ENCODE results near the gene MYPN. TPM values are rescaled to one million over a fixed set of nuclear protein-coding genes. Genes with fewer than 3 reads are reported as not detected.
A peak's percentile ranks its signal among the peaks of the same experiment; 100 is the strongest.
"Not testable (repeated sequence)": the region's sequence is repeated elsewhere in the genome, so short reads cannot be mapped to it uniquely, and the experiment has no call there.

The MYPN gene
- total RNA-seq, 1 donor from 2014 or later, result 1.4 TPM

- peak; percentile 70 for DNase-seq (ENCODE audit: low spot score)
Measured at GRCh38 chr10:68231106-68231816, 122.0 kb downstream of the MYPN start.

GRCh38 chr10:68231817-68232251 lies 122.5 kb downstream of the MYPN start, which contains the start of gene ATOH7:
Gene ATOH7 (minus strand): TSS chr10:68232113. CDS start chr10:68231677, 436 bp downstream.
- DNase-seq (ENCODE audit: low spot score), result no peak

- no peak for DNase-seq (ENCODE audit: low spot score)
Measured at GRCh38 chr10:68233046-68233445, 123.8 kb downstream of the MYPN start.

- DNase-seq (ENCODE audit: low spot score), result no peak
Measured at GRCh38 chr10:68235111-68235510, 125.8 kb downstream of the MYPN start.

- DNase-seq (ENCODE audit: low spot score), result no peak
Measured at GRCh38 chr10:68235581-68235980, 126.3 kb downstream of the MYPN start.

- no peak for DNase-seq (ENCODE audit: low spot score)
Measured at GRCh38 chr10:68237173-68237572, 127.9 kb downstream of the MYPN start.

GRCh38 chr10:68238371-68238770 lies 129.1 kb downstream of the MYPN start:
- DNase-seq (ENCODE audit: low spot score), result no peak

- no peak for DNase-seq (ENCODE audit: low spot score)
Measured at GRCh38 chr10:68239069-68239468, 129.8 kb downstream of the MYPN start.

GRCh38 chr10:68239596-68240150 lies 130.4 kb downstream of the MYPN start:
- DNase-seq (ENCODE audit: low spot score), result no peak

GRCh38 chr10:68242051-68242450 lies 132.8 kb downstream of the MYPN start:
- no peak for DNase-seq (ENCODE audit: low spot score)

- DNase-seq (ENCODE audit: low spot score), result not testable (repeated sequence)
Measured at GRCh38 chr10:68246397-68246796, 137.1 kb downstream of the MYPN start.

- no peak for DNase-seq (ENCODE audit: low spot score)
Measured at GRCh38 chr10:68247931-68248330, 138.6 kb downstream of the MYPN start.

- DNase-seq (ENCODE audit: low spot score), result no peak
Measured at GRCh38 chr10:68249297-68249696, 140.0 kb downstream of the MYPN start.

GRCh38 chr10:68251151-68251550 lies 141.9 kb downstream of the MYPN start:
- DNase-seq (ENCODE audit: low spot score), result no peak

GRCh38 chr10:68251625-68252495 lies 142.6 kb downstream of the MYPN start:
- DNase-seq (ENCODE audit: low spot score), result no peak

GRCh38 chr10:68253346-68253745 lies 144.1 kb downstream of the MYPN start:
- no peak for DNase-seq (ENCODE audit: low spot score)

- DNase-seq (ENCODE audit: low spot score), result no peak
Measured at GRCh38 chr10:68261132-68261856, 152.0 kb downstream of the MYPN start.

Measured in umbilical cord (tissue), 2 donors.